A673 (cell line): ENCODE data around the gene CELSR1. TPM values are rescaled to one million over a fixed set of nuclear protein-coding genes. Genes with fewer than 3 reads are reported as not detected.

ENCODE experiments used
- BruUV-seq: library from RNA; stranded (reverse); fragments of 400-500 nt; replicated peaks from 2 replicates; lab custom pipeline; 2021; lab: Mats Ljungman, UMichigan
- CTCF ChIA-PET: fragments of 300-600 bp; sonication (Branson Sonifier 250); formaldehyde crosslinking; loops from one replicate; lab custom pipeline; 2022; ENCODE audit warnings: antibody characterized with exemption; lab: Charles Lee
- POLR2A ChIA-PET: fragments of 300-600 bp; sonication (Branson Sonifier 250); formaldehyde crosslinking; loops from one replicate; lab custom pipeline; 2022; ENCODE audit warnings: antibody characterized with exemption; ENCODE audit not compliant: low non-redundant PET; lab: Charles Lee
- DNase-seq: peaks from one replicate; pipeline ENCODE4 v3.0.0-alpha.2; 2015; ENCODE audit warnings: low spot score
- H3K27ac ChIP-seq: fragments of 200-600 bp; sonication (generic); 2 replicates; pipeline ENCODE4 v1.5.1; 2016; ENCODE audit warnings: mixed run types, low read depth, mild to moderate bottlenecking, mixed read lengths, antibody characterized with exemption, low read length; ENCODE audit not compliant: poor library complexity, severe bottlenecking
- H3K27me3 ChIP-seq: fragments of 200-600 bp; sonication (generic); replicated peaks from 2 replicates; pipeline ENCODE4 v1.6.1; 2017; ENCODE audit warnings: mixed run types, low read depth, mild to moderate bottlenecking, mixed read lengths, antibody characterized with exemption, low read length; ENCODE audit not compliant: insufficient read depth, poor library complexity
- H3K36me3 ChIP-seq: fragments of 200-600 bp; sonication (generic); 2 replicates; pipeline ENCODE4 v1.6.1; 2016; ENCODE audit warnings: mixed run types, mild to moderate bottlenecking, mixed read lengths, antibody characterized with exemption, low read length; ENCODE audit not compliant: insufficient read depth, poor library complexity, severe bottlenecking
- H3K4me1 ChIP-seq: fragments of 200-600 bp; sonication (generic); 2 replicates; pipeline ENCODE4 v1.6.1; 2017; ENCODE audit warnings: mixed run types, mild to moderate bottlenecking, mixed read lengths, antibody characterized with exemption, low read length; ENCODE audit not compliant: insufficient read depth, poor library complexity, severe bottlenecking
- H3K4me3 ChIP-seq: fragments of 200-600 bp; sonication (generic); 2 replicates; pipeline ENCODE4 v1.5.1; 2016; ENCODE audit warnings: low read depth, mixed run types, mild to moderate bottlenecking, mixed read lengths, low read length; ENCODE audit not compliant: poor library complexity, severe bottlenecking
- H3K9me3 ChIP-seq: fragments of 200-600 bp; sonication (generic); 2 replicates; pipeline ENCODE4 v1.6.1; 2016; ENCODE audit warnings: mixed run types, low read depth, mild to moderate bottlenecking, mixed read lengths, antibody characterized with exemption, low read length; ENCODE audit not compliant: poor library complexity, severe bottlenecking
- EZH2 ChIP-seq: fragments of 200-600 bp; sonication (generic); IDR thresholded peaks from 2 replicates; pipeline ENCODE4 v1.6.1; 2017; ENCODE audit warnings: borderline replicate concordance, low read depth, mild to moderate bottlenecking, mixed read lengths, antibody characterized with exemption, low read length; ENCODE audit not compliant: poor library complexity, severe bottlenecking
- intact Hi-C: fragments of 100-400 bp; cut with micrococcal nuclease; formaldehyde crosslinking; loops from one replicate; pipeline ENCODE4 v1.10.0; 2022; ENCODE audit not compliant: unreplicated experiment
- total RNA-seq: library from RNA; stranded (reverse); gene quantifications from 2 replicates; pipeline ENCODE4 v1.2.3, GENCODE V29; 2021
- TF ChIP-seq, protein P1 (sequence below): fragments of 300-800, 200-600 bp; sonication (generic); conservative IDR thresholded peaks from 2 replicates; pipeline ENCODE4 v1.5.1; 2017; ENCODE audit warnings: low read depth, mild to moderate bottlenecking, antibody characterized with exemption, low read length, moderate library complexity, mixed read lengths

Gene CELSR1
- total RNA-seq, 1 experiment from 2014 or later: 2.3 TPM

DNA sequence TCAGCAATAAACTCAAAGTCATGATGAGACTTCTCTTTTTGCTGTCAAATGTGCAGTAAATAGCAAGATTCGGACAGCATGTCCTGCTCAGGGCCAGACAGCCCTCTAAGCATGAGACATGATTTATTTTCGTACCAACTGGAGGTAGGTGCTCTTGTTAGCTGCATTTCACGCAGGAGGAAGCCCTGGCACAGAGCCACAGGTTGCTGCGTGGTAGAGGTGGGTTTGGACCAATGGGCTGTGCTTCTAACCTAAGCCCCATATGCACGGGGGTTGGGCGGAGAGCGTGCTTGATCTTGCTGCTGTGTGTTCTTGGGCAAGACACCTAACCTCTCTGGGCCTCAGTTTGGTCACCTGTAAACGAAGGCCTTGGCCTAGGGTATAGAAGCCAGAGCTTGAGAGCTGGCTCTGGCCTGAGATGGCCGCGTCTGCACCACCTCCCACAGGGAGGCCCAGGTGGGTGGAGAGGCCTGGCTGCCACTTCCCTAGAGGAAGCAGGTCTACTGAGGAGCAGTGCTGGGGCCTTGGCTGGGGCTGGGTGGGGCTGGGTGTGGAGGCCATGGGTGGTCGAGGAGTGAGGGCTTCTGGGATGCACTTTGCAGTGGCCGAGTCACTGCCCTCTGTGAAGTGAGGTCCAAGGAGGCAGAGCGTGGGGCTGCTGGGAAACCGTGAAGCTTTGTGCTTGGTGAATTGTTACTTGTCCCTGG lies 44.3 kb upstream of the CELSR1 start:
- H3K4me3 ChIP-seq: no peak overlapping the region
- CTCF ChIA-PET: no interaction called here
- POLR2A ChIA-PET: no interaction called here
- H3K4me1 ChIP-seq: peaks cover 64% of the 10 kb centered on the region
- intact Hi-C loops: no loop called here
- H3K9me3 ChIP-seq: no peaks in the 10 kb centered on the region
- TF ChIP-seq, protein P1, sequence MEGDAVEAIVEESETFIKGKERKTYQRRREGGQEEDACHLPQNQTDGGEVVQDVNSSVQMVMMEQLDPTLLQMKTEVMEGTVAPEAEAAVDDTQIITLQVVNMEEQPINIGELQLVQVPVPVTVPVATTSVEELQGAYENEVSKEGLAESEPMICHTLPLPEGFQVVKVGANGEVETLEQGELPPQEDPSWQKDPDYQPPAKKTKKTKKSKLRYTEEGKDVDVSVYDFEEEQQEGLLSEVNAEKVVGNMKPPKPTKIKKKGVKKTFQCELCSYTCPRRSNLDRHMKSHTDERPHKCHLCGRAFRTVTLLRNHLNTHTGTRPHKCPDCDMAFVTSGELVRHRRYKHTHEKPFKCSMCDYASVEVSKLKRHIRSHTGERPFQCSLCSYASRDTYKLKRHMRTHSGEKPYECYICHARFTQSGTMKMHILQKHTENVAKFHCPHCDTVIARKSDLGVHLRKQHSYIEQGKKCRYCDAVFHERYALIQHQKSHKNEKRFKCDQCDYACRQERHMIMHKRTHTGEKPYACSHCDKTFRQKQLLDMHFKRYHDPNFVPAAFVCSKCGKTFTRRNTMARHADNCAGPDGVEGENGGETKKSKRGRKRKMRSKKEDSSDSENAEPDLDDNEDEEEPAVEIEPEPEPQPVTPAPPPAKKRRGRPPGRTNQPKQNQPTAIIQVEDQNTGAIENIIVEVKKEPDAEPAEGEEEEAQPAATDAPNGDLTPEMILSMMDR: no peak
- TF ChIP-seq EZH2: no peak
- no peak overlapping the region for H3K27ac ChIP-seq
- no TSS peak for BruUV-seq
- no peak for DNase-seq
- no peaks in the 10 kb centered on the region for H3K27me3 ChIP-seq
- H3K36me3 ChIP-seq: no peaks in the 10 kb centered on the region

GRCh38 chr22:46580940-46581537 lies 43.6 kb upstream of the CELSR1 start:
- no TSS peak for BruUV-seq
- H3K4me3 ChIP-seq: no peak overlapping the region
- DNase-seq: peak; percentile 90
- no peak overlapping the region for H3K27ac ChIP-seq
- CTCF ChIA-PET: no interaction called here
- peaks cover 64% of the 10 kb centered on the region for H3K4me1 ChIP-seq
- H3K36me3 ChIP-seq: no peaks in the 10 kb centered on the region
- TF ChIP-seq, protein P1: no peak
- TF ChIP-seq EZH2: no peak
- POLR2A ChIA-PET: interaction anchor here (0.5 kb wide), 1 partner anchor 20 kb away, joined by 5 read pairs; no protein-coding TSS in a partner anchor
- H3K9me3 ChIP-seq: no peaks in the 10 kb centered on the region
- no peaks in the 10 kb centered on the region for H3K27me3 ChIP-seq
- intact Hi-C loops: no loop called here

DNA sequence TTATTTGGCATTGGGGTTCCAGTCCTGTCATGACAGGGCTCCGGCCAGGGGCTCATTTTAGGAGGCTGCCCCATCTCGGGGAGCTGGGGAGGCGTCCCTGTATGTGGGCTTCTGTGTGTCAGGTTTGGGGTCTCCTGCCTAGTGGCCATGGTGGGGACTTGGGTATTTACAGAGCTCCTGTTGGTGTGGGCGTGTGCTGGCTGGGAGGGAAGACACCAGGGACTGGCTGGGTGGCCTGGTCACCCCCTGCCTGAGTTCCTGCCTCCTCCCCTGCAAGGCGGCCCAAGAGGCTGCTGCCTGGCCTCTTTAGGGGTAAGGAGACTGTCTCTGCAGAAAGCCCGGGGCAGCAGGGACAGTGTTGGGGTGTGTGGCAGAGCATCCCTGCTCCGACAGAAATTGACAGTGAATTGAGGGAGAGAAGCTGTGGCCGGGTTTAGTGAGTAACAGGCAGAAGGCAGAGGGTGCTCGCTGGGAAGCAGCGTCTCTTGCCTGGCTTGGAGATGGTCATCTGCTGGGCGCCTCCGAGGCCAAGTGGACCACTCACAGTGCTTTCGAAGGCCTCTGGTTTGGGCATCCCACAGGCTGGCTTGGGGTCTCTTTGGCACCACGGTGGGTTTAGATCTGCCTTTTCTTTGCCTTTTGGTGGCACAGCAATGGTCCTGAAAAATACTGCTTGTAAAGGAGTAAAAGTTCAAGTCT lies 42.5 kb upstream of the CELSR1 start:
- no TSS peak for BruUV-seq
- TF ChIP-seq, protein P1: no peak
- no peak for TF ChIP-seq EZH2
- intact Hi-C loops: no loop called here
- no peak for DNase-seq
- Histone ChIP-seq H3K4me3 (no peak overlapping the region), H3K4me1 (peaks cover 61% of the 10 kb centered on the region), H3K27me3 (no peaks in the 10 kb centered on the region), H3K9me3 (no peaks in the 10 kb centered on the region), H3K27ac (peak overlapping the region; percentile 51), H3K36me3 (no peaks in the 10 kb centered on the region)
- CTCF ChIA-PET: no interaction called here
- POLR2A ChIA-PET: no interaction called here
